H1 (cell line): ENCODE data around the gene SLC25A11. TPM values are rescaled to one million over a fixed set of nuclear protein-coding genes. Genes with fewer than 3 reads are reported as not detected.

ENCODE experiments used
- CHD2 ChIP-seq: IDR thresholded peaks from 2 replicates; pipeline ENCODE4 v1.6.1; 2012; ENCODE audit warnings: low read length, improper control_type of control experiment
- CTBP2 ChIP-seq: IDR thresholded peaks from 2 replicates; pipeline ENCODE4 v1.7.0; 2011; ENCODE audit warnings: borderline replicate concordance, mild to moderate bottlenecking, moderate library complexity, mixed read lengths, low read length; ENCODE audit not compliant: insufficient read depth, insufficient read length
- TBP ChIP-seq: IDR thresholded peaks from 2 replicates; pipeline ENCODE4 v1.6.1; 2011; ENCODE audit warnings: low read depth, low read length, improper control_type of control experiment
- polyA plus RNA-seq, 7 experiments: library from polyadenylated mRNA; depleted of rRNA in 3 of 7; stranded (reverse) in 5 of 7; unstranded in 2 of 7; fragments of >200 nt in 5 of 7; fragments of 200-250 nt in 2 of 7; gene quantifications; 1 replicate in 5 of 7; 2 replicates in 1 of 7; 4 replicates in 1 of 7; pipeline versions ENCODE4 v1.2.1 to v1.2.3, GENCODE V29; 2011 to 2013; ENCODE audit warnings: missing spikeins in 2 of 7, mixed read lengths in 2 of 7
- total RNA-seq: library from RNA; stranded (reverse); fragmentation: NEBNext Ultra II Directional; extraction: Animal tissue kit (Norgen Biotek cat#: 25700); gene quantifications from 2 replicates; pipeline ENCODE4 v1.2.1, GENCODE V29; 2021
- TF ChIP-seq, protein P1 (sequence below): IDR thresholded peaks from 2 replicates; pipeline ENCODE4 v1.6.1; 2012; ENCODE audit warnings: low read length, inconsistent platforms

Gene SLC25A11
- total and polyA plus RNA-seq, 2 of the 8 experiments (the other 6 are each of a cell fraction or from before 2014, with no cell fraction given), result 55.9 to 97.0 TPM

DNA sequence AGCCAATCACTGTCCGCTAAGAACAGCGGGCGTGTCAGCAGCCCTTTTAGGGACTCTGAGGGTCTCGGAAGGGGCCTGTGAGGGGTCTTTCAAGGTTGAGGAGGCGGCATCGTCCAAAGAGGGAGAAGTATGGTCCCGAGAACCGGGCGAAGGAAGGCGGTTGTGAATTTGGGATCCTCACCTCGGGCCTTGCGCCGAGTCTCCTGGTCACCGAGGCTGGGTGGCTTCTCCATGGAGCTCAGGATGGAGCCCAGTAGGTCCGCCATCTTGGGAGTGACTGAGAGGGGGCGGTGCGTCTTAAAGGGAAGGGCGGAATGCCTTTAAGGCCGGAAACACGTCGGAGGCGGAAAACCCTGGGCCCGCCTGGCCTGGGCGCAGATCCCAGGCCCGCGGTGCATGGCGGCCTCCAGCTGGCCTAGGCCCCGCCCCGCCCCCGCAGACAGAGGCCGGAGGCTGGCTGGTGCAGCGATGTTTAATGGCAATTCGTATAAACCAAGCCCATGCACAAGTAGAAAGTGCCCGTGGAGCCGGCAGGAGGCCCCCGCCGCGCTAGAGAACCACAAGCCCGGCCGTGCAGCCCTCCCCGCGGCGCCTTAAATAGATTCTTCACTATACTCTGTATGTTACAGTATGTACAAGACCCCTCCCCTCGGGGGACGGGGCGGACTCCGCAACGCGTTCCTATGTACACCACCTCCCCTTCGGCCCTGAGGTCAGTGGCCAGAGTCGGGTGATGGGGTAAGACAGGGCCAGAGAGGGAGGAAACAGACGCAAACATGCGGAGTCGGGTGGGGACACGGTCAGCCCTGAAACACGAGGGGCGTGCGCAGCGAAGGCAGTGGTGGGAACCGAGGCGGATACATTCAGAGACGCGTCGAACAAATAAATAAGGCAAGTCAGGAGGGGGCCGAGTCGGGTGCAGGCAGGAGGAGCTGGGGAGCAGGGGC lies 28.0 kb upstream of the SLC25A11 start, which contains the start of gene SPAG7 (continued):
- TF ChIP-seq, protein P1, sequence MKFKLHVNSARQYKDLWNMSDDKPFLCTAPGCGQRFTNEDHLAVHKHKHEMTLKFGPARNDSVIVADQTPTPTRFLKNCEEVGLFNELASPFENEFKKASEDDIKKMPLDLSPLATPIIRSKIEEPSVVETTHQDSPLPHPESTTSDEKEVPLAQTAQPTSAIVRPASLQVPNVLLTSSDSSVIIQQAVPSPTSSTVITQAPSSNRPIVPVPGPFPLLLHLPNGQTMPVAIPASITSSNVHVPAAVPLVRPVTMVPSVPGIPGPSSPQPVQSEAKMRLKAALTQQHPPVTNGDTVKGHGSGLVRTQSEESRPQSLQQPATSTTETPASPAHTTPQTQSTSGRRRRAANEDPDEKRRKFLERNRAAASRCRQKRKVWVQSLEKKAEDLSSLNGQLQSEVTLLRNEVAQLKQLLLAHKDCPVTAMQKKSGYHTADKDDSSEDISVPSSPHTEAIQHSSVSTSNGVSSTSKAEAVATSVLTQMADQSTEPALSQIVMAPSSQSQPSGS, result no peak
- TF ChIP-seq CHD2 (no peak), CTBP2 (no peak), TBP (peak; percentile 69)
